ENCODE results near the gene SYT7. TPM values are rescaled to one million over a fixed set of nuclear protein-coding genes. Genes with fewer than 3 reads are reported as not detected.
A peak's percentile ranks its signal among the peaks of the same experiment; 100 is the strongest.

SYT7 gene
- polyA plus RNA-seq, 5 donors, result 6.2 to 7.4 (median 6.7) TPM

DNA sequence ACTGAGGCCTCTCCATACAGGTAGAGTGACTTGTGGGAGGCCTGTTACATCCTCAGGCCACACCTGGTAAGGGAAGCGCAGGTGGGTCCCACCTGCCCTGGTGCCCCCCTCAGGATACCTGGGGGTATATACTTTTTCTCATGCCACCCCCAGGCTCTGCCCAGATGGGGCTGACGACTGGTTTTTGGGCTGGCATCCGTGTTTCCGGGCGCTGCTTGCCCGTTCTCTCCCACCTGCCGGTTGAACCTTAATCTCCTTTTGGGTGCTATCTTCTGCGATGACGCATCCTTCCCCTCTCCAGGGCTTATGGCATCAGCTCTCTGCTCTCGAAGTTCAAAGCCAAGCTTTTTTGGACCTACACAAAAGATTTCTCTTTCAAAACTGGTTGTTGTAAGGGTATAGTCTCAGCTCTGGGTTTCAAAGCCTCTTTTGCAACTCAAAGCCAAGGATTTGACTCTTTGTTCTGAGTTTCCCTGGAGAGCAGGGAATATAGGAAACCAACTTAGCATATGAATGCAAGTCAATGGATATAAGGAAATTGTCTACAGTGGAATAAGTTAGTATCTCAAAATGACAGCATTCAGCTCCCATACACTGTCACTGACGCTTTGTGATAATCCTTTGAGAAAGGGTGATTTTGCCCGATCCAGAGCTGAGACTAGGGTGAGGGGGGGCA is 80.9 kb downstream of the SYT7 start:
- DNase-seq, result no peak

DNA sequence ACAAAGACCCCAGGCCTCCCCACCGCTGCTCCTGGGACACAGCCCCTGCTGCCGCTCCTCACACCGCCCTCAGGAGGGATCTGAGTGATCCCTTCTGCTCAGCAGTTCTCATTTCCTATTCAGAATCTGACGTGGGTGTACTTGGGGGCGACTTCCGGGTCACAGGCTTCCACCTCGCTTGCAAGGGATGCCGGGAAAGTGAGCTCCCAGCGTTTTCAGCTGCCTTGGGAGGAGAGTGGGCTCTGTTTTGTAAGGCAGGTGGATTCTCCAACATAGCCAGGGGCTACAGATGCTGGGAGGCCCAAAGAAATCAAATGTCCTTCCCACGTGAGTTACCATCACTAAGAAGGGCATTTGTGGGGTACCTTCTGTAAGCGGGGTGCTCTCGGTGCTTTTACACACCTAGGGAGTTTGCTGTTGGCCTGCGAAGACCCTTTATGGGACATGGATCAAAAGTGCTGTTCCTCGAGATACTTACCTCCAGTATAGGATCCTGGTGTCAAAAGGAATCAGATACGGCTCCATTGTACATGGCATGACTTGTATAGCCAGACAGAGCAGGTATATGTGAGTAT is 82.0 kb downstream of the SYT7 start:
- no peak for DNase-seq

DNA sequence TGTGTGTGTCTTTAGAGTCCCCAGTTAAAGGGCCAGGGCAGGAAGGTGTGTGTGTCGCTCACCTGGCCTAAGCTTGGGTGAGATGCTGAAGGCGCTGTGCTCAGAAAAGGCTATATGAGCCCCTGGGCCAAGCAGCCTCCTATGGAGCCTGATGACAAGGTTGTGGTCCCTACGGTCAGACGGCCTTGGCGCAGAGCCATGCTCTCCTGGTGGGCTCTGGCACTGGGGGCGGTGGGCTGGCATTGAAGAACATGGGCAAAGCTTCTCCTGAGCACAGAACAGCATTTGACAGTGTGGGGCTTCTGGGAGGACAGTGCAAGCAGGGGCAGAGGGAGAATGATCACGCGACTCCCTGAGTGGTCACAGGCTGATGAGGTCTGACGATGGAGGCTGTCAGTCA is 83.0 kb downstream of the SYT7 start:
- DNase-seq, result no peak

DNA sequence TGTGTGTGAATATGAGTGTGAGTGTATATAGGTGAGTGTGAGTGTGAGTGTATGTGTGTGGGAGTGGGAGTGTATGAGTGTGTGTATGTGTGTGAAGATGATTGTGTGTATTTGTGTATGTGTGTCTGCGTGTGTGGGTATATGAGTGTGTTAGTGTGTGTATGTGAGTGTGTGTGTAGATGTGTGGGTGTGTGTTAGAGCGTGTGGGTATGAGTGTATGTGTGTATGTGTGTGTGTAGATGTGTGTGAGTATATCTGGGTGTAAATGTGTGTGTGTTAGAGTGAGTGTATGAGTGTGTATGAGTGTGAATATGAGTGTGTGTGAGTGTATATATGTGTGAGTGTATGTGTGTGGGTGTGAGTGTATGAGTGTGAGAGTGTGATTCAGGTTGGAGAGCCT is 83.4 kb downstream of the SYT7 start:
- DNase-seq, result no peak

DNA sequence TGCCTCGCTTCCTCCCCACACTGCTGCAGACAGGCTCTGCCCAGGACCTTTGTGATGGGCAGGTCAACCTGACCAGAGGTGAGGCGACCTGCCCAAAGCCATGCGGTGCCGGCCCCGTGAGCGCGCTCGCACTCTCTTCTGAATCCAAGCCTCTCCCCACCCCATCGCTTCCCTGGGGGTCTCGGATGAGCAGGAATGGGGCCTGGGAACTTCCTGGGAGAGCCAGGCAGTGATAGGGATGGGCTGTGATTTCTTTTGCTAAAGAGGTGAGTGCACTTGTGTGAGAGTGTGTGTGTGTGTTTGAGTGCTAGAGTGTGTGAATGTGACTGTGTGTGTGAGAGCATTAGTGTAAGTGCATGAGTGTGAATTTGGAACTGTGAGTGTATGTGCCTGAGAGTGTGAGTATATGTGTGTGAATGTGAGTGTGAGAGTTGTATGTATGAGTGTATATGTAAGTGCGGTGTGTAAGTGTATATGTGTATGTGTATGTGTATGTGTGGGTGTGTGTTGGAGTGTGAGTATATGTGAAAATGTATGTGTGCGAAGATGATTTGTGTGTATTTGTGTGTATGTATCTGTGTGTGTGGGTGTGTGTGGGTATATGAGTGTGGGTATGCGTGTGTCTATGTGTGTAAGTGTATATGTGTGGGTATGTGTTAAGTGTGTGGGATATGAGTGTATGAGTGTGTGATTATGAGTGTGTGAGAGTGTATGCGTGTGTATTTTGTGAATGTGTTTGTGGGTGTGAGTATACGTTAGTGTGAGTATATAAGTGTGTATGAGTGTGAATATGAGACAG is 84.1 kb downstream of the SYT7 start:
- DNase-seq, result no peak

DNA sequence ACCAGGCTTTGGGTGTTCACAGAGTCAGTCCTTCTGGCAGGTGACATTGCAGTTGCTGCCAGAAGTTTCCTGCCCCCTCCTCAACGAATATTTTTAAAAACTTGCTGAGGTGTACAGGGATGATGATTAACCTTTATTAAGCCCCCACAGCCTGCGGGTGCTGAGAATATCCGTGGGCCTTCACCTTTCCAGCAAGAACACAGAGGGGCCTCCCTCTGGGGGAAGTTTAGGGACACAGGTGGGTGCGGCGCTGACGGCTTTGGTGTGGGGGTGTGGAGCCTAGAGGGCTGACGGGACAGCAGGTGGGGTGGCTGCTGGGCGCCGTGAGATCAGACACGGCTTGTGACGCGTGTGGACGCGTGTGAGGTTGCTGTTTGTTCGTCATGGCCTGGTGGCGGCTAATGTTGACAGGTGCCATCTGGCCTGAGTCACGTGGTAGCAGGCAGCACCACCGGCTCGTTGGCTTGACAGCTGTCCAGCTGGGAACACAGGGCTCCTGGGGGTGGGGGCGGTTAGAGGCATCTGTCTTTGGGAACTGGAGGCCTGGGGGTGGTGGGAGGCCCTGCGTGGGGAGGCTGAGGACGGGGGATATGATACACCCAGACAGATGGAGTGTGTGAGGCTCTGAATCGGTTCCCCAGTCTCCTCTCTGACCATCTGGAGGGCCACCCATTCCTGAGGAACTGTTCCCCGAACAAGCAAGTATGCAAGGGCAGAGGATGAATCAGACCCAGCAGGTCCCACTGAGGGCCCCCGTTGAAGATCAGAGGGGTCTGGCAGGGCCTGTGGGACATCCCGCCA is 84.9 kb downstream of the SYT7 start:
- DNase-seq, result no peak

DNA sequence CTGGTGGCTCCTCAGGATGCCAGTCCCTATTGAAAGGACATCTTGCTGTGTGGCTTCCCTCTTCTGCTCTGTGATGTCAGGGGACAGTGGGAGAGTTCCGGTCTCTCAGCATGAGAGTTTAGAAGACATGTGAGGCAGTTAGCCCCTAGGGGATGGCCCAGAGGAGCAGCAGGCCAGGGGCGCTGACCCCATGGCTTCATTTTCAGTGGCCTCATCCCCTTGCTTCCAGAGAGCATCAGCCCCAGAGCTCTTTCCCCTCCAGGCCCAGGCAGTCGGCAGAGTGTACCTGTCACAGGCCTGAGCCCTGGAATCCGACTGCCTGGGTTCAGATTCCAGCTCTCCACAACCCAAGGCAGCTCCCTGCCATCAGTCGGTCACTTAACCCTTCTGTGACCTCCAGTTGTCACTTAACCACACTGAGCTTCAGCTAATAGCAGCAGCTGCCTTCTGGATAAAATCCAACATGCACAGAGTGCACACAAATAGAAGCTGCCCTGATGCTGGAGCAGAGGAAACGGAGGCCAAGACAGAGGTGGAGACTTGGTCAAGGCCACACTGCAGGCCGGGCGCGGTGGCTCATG is 86.4 kb downstream of the SYT7 start:
- no peak for DNase-seq

DNA sequence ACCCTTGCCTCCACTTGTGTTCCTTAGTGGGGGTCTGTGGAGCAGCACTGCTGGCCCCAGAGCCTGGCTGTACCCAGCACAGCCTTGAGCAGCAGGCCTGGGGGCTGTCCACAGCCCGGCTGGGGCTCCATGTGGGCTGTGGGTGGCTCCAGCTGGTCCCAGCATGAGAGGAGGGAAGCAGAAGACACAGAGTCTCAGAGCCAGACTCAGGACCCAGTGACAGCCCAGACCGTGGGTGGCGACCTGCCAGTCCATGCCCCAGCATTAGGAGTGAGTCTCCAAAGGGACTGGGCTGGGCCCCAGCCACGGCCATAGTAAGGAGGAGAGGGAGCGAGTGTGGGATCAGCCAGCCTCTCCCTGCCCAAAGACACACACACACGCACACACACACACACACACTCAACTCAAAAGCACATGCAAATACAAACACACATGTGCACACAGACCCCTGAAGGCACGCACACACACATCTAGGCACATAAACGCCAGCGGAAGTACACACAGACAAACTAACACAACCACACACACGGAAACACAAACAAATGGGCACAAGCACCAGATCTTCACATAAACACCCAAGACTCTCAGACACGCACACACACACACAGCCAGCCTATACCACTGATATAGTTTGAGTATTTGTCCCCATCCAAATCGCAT is 89.0 kb downstream of the SYT7 start:
- DNase-seq, result no peak

DNA sequence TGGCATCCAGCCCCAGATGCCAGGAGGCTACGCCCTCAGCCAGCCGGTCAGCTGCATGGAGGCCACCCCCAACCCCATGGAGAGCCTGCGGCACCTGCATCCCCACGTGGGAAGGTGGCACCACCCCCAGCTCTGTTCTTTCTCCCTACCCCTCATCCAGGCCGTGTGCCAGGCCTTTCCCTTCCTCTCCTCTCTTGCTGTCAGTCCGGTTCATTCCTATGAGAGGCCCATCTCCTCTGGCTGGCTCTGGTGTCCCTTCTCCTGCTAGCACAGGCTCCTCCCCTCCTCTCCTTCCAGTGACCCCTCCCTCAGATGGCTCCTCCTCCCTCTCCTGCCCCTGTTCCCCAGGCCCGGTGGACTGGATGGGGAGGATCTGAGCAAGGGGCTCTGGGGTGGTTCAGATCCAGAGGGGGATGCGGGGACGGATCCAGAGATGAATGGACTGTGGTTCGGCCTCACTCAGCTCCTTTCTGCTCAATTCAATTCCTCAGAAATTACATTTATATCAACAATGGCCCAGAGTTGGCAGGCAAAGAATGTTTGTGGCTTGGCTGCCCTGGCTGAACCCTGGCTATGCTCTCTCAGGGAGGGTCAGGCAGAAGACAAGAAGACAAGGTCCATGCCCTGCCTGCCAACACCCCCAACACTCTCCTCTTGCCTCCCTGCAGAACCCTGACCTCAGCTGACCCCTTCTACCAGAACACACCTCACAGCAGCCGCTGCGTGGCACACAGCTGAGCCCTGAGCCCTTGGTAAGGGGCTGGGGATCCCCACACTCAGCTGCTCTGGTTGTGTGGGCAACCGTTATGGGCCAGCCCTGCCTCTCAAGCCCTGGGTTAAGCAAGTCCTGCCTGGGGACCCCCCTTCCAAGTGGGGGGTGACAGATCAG is 90.8 kb downstream of the SYT7 start:
- no peak for DNase-seq

DNA sequence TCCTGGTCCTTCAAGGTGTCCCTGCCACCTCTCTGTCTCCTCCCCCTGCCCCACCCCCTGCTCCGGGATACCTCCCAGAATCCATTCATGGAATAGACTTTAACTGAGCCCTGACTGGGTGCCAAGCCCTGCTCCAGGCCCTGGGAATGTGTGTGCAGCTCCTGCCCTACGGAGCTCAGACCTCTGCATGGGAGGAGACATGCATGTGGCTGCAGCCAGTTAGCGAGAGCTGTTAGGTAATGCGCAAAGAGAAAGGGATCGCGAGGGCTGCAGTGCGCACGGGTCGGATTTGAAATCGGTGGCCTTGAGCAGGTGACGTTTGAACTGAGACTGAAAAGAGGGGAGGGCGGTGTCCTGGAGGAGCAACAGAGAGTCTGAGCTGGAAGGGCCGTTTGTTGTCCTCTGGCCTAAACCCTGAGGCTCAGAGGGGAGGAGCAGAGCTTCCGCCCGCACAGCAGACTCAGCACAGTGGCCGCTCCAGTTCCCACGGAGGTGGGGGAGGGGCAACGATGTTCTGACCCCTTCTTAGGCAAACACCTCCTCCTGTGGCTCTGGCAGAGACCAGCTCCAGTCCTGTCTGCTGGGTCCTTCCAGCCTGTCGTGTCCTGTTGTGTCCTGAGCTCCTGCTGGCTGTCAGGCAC is 92.1 kb downstream of the SYT7 start:
- peak in 1 of 2 donors; percentile 40 for DNase-seq

DNA sequence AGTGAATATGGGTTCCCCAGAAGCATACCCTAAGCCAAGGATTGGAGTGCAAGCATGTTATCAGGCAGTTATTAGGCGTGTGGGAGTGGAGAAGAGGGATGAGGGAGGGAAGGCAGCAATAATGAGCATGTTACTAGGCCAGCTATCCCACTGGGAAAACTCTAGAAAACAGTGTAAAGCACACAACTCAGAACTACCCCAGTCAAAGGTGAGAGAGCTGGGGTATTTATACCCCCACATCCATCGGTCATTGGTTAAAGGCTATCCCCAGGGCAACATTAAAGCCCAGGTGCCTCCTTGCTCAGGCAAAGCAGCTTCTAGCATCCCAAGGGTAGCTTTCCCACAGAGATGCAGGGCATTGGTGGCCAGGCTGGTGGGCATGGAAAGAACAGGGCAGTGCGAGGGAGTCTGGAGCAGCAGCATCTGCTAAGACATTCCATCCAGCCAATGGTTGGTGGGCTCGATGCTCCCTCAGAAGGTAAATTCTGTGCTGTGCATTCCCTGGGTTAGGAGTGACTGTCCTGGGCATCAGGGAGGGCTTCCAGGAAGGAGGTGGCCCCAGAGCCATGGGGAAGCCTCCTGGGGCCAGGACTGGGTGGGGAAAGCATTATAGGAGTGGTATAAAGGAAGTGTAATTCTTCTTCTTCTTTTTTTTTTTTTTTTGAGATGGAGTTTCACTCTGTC is 93.4 kb downstream of the SYT7 start:
- no peak for DNase-seq

DNA sequence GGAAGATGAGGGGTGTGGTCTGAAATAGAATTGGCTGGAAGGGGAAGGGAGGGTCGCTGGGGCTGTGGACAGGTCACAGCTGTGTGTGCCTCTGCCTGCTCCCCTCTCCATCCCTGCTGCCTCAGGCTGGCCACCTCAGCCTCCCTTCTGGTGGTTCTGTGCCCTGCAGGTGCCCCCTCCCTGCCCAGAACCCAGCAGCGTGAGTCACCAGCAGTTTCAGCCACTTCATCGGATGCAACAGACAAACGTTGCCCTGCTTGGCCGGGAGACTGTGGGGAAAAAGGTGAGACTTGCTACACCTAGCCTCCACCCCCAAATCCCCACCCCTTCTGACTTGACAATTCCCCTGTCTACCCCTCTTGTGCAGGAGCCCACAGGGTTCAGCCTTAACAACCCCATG is 94.1 kb downstream of the SYT7 start:
- DNase-seq, result no peak

DNA sequence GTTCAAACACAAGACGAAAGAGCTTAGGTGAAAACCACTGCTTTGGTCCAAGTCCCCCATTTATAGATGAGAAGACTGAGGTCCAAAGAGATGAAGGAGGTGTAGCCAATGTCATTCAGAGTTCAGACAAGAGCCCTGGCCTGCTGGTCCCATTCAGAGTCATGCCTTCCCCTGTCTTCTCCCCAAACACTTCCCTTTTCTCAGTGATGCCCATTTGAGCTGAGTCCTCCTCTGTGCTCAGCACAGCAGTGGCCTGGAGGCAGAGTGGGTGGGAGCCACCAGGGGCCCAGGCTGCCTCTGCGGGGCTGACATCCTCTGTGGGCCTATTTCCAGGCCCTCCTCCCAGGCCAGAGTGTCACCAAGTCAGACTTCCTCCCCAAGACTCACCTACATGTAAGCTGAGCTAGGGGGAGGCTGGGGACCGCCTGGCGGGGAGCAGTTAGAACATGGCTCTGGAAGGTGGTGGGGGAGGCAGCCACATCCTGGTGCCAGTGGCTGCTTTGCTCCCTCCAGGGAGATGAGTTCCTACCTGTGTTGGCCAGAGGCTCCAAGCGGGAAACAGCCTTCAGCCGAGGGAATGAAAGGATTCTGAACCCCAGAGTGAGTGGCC is 94.8 kb downstream of the SYT7 start:
- DNase-seq, result no peak

DNA sequence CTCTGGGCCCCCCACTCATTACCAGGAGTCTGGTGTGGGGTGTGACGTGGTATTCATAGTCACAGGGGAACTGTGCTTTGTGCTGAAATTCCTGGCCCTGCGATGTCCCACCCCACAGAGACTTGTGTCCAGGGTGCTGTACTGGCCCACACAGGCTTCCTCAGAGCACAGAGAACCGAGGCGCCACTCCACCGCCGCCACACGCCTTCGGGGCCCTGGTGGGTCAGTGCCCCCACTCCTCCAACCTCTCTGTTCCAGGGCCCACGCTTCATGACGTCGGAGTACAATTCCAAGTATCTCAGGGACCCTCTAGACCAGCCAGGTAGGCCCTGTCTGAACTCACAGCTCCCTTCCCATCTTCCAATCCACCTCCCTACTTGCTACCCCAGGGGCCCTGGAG is 95.8 kb downstream of the SYT7 start:
- DNase-seq, result no peak

DNA sequence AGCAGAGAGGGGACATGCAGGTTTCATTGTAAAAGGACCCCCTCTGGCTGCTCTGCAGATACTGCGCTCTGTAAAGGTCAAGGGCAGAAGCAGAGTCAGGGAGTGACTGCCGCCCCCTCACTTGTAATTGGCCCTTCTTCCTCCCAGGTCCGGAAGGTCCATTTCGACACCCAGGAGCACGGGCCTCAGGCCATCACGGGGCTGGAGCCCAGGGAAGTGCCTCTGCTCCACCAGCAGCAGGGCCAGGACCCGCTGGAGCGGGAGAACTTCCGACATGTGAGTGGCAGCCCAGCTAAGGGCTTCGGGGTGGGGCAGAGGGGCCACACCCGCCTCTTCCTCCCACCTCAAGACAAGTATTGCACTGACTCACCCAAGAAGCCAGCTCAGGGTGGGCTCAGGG is 96.3 kb downstream of the SYT7 start:
- no peak for DNase-seq

DNA sequence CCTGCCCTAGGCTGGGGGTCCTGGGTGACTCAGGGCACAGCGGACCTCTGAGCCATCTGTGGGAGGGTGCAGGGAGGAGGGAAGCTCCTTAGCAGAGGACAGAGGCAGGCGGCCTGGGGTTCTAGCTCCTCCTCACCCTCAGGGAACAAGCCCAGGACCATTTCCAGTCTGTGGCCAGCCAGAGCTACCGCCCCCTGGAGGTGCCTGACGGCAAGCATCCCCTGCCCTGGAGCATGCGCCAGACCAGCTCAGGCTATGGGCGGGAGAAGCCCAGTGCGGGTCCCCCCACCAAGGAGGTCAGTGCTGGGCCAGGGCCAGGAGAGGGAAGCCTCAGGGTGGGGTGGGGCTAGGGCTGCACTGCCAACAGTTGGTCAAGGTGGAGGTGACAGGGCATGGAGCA is 98.4 kb downstream of the SYT7 start:
- no peak for DNase-seq

DNA sequence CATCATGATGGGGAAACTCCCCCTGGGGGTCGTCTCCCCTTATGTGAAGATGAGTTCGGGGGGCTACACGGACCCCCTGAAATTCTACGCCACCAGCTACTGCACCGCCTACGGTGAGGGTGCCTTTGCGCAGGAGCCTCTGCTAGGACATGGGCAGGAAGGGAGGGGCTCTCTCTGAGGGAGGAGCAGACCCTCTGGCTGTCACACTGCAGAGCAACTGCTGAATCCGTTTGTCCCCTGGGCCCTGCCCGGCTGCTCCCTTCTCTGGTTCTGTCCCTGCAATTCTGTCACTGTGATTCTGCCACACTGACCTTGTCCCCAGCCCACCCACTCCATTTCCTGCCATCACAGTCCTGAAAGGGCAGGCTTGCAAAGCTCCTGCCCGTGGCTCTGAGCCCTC is 99.1 kb downstream of the SYT7 start:
- no peak for DNase-seq

DNA sequence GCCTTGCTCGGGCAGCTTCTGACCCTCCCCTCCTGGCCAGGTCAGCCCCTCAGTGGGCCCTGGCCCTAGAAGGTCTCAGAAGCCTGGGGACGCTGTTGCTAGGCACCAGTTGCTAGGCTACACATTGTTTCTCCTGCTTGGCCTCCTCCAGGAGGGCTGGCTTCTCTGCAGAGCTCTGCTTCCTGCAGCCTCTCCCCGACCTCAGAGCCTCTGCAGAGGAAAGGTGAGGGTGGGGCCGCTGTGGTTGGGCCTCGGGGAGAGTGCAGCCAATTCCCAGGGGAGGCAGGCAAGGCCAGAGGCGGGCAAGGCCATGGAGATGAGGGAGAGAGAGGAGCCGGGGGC is 99.9 kb downstream of the SYT7 start:
- peak; percentile 33 to 42 for DNase-seq

All from right lung (tissue), 5 donors.